ENCODE results near the gene ELMOD3. TPM values are rescaled to one million over a fixed set of nuclear protein-coding genes. Genes with fewer than 3 reads are reported as not detected.

The ELMOD3 gene
- total and polyA plus RNA-seq, 2 of the 8 experiments (the other 6 are each of a cell fraction or from before 2014, with no cell fraction given) = 8.5 to 10.2 TPM

- no peak for TF ChIP-seq CHD7 (IDR thresholded peaks at IDR 0.05; ENCODE audit: insufficient replicate concordance, low read length)
- no peak for TF ChIP-seq TAF7 (optimal IDR thresholded peaks at IDR 0.05; ENCODE audit: borderline replicate concordance, low read depth, low read length)
These were observed 22.5 kb downstream of the ELMOD3 start (continued) for GRCh38 chr2:85377083-85377482.

Measured in H1 (cell line).